GM12892 (cell line): ENCODE measurements around the gene SHMT2.

ENCODE experiments used
- DNase-seq: peaks from one replicate; pipeline ENCODE4 v3.0.0; 2011; ENCODE audit not compliant: insufficient read length
- FAIRE-seq: peaks from 2 replicates; lab custom pipeline; 2011; peaks lifted over from hg19 to GRCh38; lab: Jason Lieb, UNC
- POLR2A ChIP-seq: IDR thresholded peaks from 2 replicates; pipeline ENCODE4 v1.6.1; 2011; ENCODE audit warnings: low read depth, low read length, control low read depth
- POLR2AphosphoS5 ChIP-seq: IDR thresholded peaks from 2 replicates; pipeline ENCODE4 v1.6.1; 2011; ENCODE audit warnings: low read depth, low read length, control low read depth
- TAF1 ChIP-seq: IDR thresholded peaks from 2 replicates; pipeline ENCODE4 v1.6.1; 2011; ENCODE audit warnings: low read depth, mild to moderate bottlenecking, control low read depth, low read length, borderline replicate concordance

SHMT2 gene

DNA sequence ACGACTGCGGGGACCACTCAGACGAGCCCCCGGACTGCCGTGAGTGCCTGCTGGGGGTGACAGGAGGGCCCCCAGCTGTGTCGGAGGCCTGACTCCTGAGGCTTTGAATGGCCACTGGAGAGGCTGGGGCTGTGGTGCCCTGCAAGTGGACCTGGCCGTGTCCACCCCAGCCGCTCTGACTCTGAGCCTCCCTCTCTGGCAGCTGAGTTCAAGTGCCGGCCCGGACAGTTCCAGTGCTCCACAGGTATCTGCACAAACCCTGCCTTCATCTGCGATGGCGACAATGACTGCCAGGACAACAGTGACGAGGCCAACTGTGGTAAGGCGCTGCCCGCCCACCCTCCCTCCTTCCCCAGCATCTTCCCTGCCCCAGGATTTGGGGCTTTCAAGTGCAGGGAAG, 29.0 kb upstream of the SHMT2 start:
- FAIRE-seq = no peak
- no peak for DNase-seq
- TF ChIP-seq TAF1 = no peak
- no peak for TF ChIP-seq POLR2AphosphoS5
- TF ChIP-seq POLR2A = no peak

DNA sequence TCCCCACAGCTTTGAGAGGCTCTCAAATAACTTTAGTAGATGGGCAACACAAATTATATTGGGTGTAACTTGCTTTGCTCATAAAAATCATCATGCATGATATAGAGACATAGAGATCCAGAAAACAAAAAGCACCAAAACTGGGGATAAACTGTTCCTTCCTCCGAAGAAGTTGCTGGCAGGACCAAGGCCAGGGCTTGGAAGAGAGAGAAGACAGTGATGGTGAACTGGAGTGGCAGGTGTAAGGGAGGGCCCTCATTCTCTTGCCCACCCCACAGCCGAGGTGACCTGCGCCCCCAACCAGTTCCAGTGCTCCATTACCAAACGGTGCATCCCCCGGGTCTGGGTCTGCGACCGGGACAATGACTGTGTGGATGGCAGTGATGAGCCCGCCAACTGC, 28.3 kb upstream of the SHMT2 start:
- DNase-seq (no peak), FAIRE-seq (no peak)
- no peak for TF ChIP-seq POLR2AphosphoS5

DNA sequence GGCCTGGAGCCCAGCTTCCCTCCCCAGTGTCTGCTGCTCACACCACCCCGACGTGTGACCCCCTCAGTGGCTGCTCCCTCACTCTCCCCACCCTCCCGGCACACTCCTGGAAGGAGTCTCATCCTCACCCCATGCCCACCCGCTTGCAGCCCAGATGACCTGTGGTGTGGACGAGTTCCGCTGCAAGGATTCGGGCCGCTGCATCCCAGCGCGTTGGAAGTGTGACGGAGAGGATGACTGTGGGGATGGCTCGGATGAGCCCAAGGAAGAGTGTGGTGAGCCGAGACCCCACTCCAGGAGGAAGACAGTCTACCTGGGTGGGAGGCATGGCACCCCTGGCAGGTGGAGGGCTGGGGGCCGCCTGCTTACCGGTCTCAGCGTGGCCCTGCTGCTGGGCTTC, 27.9 kb upstream of the SHMT2 start:
- DNase-seq (no peak), FAIRE-seq (no peak)
- TF ChIP-seq POLR2AphosphoS5 = no peak
- TF ChIP-seq TAF1 = no peak
- no peak for TF ChIP-seq POLR2A

DNA sequence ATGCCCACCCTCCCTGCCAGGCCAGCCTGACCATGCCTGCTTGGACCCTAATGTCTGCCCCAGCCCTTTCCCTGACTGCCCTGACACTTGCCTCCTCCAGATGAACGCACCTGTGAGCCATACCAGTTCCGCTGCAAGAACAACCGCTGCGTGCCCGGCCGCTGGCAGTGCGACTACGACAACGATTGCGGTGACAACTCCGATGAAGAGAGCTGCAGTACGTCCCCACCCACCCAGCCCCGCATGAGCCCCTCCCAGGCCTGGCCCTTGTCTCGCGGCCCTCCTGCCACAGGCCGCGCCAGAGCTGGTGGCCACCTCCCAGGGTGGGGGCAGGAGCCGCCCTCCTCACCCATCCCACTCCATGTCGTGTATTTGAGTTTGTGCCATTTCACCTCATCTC, 27.2 kb upstream of the SHMT2 start:
- FAIRE-seq (no peak), DNase-seq (no peak)
- TF ChIP-seq POLR2AphosphoS5 (no peak), POLR2A (no peak), TAF1 (no peak)

DNA sequence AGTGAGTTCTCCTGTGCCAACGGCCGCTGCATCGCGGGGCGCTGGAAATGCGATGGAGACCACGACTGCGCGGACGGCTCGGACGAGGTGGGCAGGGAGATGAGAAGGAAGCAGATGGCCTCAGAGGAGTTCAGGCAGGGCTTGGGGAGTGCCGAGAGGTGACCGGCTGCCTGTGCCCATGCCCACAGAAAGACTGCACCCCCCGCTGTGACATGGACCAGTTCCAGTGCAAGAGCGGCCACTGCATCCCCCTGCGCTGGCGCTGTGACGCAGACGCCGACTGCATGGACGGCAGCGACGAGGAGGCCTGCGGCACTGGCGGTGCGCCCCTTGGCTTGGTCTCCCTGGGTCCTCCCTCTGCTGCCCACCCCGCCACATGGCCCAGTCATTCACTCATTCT, 26.3 kb upstream of the SHMT2 start:
- DNase-seq = no peak
- TF ChIP-seq POLR2A (no peak), POLR2AphosphoS5 (no peak)
- FAIRE-seq = no peak

DNA sequence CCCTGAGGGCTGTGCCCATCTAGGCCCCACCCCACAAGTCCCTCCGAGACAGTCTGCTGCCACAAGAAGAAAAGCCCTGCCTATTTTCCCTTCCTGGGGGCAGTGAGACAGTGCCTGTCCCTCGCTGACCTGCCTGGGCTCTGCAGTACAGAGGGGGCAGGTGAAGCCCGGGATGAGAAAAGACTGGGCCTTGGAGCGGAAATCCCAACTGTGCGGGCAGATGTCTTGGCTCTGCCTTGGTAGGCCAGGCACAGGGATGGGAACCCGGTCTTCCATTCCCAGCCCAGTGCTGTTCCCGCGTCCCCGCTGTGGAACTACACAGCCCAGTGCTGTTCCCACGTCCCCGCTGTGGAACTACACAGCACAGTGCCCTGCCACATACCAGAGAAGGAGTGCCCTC, 25.7 kb upstream of the SHMT2 start:
- no peak for TF ChIP-seq POLR2AphosphoS5
- TF ChIP-seq POLR2A = no peak
- no peak for FAIRE-seq
- no peak for DNase-seq

DNA sequence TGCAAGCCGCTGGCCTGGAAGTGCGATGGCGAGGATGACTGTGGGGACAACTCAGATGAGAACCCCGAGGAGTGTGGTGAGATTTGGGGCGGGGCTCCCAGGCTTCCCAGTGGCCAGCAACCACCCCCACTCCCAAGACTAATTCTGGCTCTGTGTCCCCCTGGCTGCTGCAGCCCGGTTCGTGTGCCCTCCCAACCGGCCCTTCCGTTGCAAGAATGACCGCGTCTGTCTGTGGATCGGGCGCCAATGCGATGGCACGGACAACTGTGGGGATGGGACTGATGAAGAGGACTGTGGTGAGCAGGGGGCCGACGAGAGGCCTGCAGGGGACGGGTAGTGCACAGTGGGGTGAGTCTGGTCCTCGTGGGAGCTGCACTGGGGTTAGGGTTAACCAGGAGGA, 25.1 kb upstream of the SHMT2 start:
- no peak for TF ChIP-seq TAF1
- TF ChIP-seq POLR2A = no peak
- no peak for TF ChIP-seq POLR2AphosphoS5
- FAIRE-seq = no peak
- DNase-seq = no peak

DNA sequence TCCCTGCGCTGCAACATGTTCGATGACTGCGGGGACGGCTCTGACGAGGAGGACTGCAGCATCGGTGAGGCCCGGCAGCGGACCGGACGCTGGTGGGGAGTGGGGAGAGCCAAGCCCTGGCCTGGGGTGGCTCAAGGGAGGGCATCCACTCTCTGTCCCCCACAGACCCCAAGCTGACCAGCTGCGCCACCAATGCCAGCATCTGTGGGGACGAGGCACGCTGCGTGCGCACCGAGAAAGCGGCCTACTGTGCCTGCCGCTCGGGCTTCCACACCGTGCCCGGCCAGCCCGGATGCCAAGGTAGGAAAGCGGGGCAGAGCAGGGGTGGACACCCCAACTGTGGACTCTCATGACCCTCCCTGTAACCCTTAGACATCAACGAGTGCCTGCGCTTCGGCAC, 24.3 kb upstream of the SHMT2 start:
- DNase-seq (no peak), FAIRE-seq (no peak)
- TF ChIP-seq TAF1 (no peak), POLR2AphosphoS5 (no peak), POLR2A (no peak)

DNA sequence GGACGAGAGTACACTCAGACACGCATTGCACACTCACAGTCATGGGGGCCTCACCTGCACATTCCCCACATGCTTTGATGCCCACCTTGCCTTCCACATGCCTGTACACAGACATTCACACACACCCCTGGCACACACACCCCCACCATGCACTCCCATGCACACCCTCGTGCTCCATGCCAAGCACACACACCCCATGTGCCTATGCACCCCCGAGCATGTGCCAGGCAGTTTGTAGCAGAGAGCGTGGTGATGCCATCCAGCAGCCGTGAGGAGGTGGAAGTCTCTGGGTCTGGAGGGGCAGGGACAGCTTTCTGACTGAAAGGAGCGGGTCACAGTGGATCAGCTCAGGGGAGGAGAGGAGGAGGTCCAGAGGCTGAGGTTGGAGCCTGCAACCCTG, 23.6 kb upstream of the SHMT2 start:
- TF ChIP-seq POLR2AphosphoS5 (no peak), TAF1 (no peak), POLR2A (no peak)
- FAIRE-seq (no peak), DNase-seq (no peak)

DNA sequence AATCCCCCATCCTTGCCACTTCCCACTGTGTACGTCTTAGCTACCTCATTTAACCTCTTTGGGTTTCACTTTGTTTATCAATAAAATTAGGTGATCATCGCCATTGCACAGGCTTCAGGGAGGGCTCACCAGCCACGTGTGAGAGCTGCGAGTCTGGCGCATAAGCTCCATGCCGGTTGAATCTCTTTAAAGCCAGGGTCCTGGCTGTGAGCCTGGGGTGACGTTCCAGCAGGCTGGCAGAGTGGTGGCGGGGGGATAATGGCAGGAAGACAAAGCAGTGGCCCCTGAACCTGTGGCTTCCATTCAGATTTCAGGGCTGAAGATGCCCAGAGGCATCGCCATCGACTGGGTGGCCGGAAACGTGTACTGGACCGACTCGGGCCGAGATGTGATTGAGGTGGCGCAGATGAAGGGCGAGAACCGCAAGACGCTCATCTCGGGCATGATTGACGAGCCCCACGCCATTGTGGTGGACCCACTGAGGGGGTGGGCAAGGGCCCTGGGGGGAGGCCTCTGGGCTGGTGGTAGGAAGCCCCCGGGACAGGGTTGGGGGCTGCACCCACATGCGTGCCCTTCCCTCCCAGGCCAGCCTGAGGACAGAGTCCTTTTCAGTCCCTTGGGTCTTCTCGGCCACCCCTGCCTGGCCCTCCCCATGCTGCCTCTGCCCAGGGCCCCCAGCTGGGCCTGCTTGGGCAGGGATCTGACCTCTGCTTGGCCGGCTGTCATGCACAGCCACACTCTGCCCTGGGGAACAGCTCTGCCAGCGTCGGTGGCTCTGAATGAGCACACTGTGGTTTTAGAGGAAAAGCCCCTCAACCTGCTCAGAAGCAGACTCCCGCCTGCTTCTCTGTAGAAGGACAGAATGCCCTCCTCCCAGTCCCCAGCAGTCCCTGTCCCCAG, 21.5 kb upstream of the SHMT2 start:
- FAIRE-seq (no peak), DNase-seq (no peak)
- TF ChIP-seq POLR2A (no peak), POLR2AphosphoS5 (no peak), TAF1 (no peak)

DNA sequence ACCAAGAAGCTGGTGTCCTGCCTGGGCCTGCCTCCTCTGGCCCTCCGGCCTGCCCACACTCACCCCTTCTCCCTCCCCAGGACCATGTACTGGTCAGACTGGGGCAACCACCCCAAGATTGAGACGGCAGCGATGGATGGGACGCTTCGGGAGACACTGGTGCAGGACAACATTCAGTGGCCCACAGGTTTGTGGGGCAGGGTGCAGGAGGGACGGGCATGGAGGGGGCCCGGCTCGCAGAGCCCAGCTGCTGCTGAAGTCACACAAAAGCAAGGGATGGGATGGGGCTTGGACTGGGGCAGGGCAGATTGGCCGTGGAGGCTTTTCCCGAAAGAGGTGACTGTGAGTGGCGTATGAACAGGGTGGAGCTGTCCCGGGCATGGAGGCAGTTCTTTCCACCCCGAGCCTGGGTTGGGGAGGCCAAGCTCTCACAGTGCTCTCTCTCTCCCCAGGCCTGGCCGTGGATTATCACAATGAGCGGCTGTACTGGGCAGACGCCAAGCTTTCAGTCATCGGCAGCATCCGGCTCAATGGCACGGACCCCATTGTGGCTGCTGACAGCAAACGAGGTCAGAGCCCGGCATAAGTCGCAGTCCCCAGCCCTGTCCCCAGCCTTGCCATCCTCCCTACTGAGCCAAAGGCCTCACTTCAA, 20.8 kb upstream of the SHMT2 start:
- TF ChIP-seq POLR2AphosphoS5 (no peak), POLR2A (no peak), TAF1 (no peak)
- DNase-seq (no peak), FAIRE-seq (no peak)

DNA sequence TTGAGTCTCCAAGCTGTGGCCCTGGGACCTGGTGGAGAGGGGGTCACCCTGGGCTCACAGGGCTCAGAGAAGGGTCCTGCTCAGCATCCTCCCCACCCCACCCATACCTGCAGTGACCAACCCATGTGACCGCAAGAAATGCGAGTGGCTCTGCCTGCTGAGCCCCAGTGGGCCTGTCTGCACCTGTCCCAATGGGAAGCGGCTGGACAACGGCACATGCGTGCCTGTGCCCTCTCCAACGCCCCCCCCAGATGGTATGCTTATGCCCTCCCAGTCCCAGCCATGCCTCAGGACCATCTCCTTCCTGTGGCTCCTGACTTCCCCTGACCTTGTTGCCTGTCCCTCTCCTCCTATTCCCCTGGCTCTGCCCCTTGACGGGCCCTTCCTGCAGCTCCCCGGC, 19.6 kb upstream of the SHMT2 start:
- no peak for FAIRE-seq
- TF ChIP-seq POLR2A = no peak
- TF ChIP-seq POLR2AphosphoS5 = no peak
- TF ChIP-seq TAF1 = no peak
- no peak for DNase-seq

DNA sequence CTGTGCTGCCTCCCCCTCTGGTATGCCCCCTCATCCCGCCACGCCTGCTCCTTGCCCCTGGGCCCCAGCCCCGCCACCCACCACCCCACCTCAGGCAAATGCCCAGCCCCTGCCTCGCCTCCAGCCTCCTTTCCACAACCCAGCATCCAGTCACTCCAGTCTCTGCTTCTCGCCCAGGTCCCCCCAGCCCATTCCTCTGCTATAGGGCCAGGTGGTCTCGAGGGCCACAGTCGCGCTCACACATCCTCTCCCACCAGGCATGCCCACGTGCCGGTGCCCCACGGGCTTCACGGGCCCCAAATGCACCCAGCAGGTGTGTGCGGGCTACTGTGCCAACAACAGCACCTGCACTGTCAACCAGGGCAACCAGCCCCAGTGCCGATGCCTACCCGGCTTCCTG, 19.1 kb upstream of the SHMT2 start:
- no peak for TF ChIP-seq POLR2A
- no peak for TF ChIP-seq TAF1
- no peak for TF ChIP-seq POLR2AphosphoS5
- FAIRE-seq (no peak), DNase-seq (no peak)
